ENCODE results near the gene DLG2. TPM values are rescaled to one million over a fixed set of nuclear protein-coding genes. Genes with fewer than 3 reads are reported as not detected.

DLG2 gene
- total and polyA plus RNA-seq, 2 donors (not counting 3 experiments of a cell fraction or from before 2014, with no cell fraction given): 0.15 to 1.1 TPM

DNA sequence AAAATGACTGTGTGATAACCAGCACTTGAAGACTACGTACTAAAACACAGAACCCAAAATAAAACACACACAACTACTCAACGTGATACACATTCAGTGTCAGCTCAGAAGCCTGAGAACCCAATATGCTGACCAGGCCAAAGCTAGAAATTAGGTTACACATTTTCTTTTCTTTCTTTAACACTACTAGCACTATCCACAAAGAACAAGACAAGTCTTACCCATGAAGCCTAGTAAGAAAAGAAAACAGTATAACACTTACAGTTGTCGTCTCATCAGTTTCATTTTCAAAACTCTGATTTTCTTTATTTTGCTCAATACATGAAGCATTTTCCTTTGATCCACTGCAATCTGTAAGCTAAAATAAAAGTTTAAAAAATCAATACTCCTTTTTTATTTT is 472.9 kb downstream of the DLG2 start:
- no peaks in the 10 kb centered on the region for H3K36me3 ChIP-seq (ENCODE audit: control insufficient read depth in 2 of 2, extremely low read depth in 1 of 2, insufficient read depth in 2 of 2, low read length in 2 of 2)
- POLR2A ChIA-PET: no interaction called here

More for the DNA sequence above, 472.9 kb downstream of the DLG2 start:
- no peak for DNase-seq (ENCODE audit: low read depth, low spot score)
- no peak overlapping the region for H3K4me3 ChIP-seq (replicated peaks in 1 of 3; ENCODE audit: insufficient read depth in 1 of 3, low read depth in 1 of 3, low read length in 3 of 3)
- CTCF ChIA-PET: no interaction called here
- no TSS peak for BruUV-seq (replicated peaks)
- no peaks in the 10 kb centered on the region for H4K20me1 ChIP-seq (replicated peaks; ENCODE audit: control insufficient read depth, extremely low read depth, insufficient read depth, low read length)
- TF ChIP-seq FOS (IDR thresholded peaks at IDR 0.05; ENCODE audit: borderline replicate concordance, insufficient read depth, low read length) (no peak), MYC (IDR thresholded peaks at IDR 0.05; ENCODE audit: low read depth, low read length) (no peak), MAX (IDR thresholded peaks at IDR 0.05; ENCODE audit: insufficient read depth, insufficient read length) (no peak), JUN (IDR thresholded peaks at IDR 0.05; ENCODE audit: borderline replicate concordance, insufficient read depth, insufficient read length, low read depth) (no peak), CTCF (IDR thresholded peaks at IDR 0.05; ENCODE audit: extremely low read depth in 1 of 2, insufficient read depth in 1 of 2, low read depth in 1 of 2, low read length in 2 of 2) (no peak), POLR2A (IDR thresholded peaks at IDR 0.05; ENCODE audit: low read depth, low read length) (no peak), POLR2AphosphoS5 (IDR thresholded peaks at IDR 0.05; ENCODE audit: insufficient read depth, low read depth, low read length) (no peak), EZH2 (IDR thresholded peaks at IDR 0.05; ENCODE audit: borderline replicate concordance, low read depth, low read length, severe bottlenecking) (no peak), GATA2 (IDR thresholded peaks at IDR 0.05; ENCODE audit: insufficient read depth, insufficient read length, low read depth, low read length) (no peak)
- H3K9ac ChIP-seq (replicated peaks; ENCODE audit: extremely low read depth, insufficient read depth, low read length): no peak overlapping the region
- H3K27me3 ChIP-seq (ENCODE audit: control insufficient read depth in 2 of 2, insufficient read depth in 2 of 2, low read length in 2 of 2): no peaks in the 10 kb centered on the region
- dilution Hi-C loops (cut with MboI; ENCODE audit: extremely low pct_ligation_motif_present, low sequenced_read_pairs): no loop called here
- H3K79me2 ChIP-seq (ENCODE audit: control insufficient read depth, insufficient read depth, low read length): no peaks in the 10 kb centered on the region
- H2AFZ ChIP-seq (ENCODE audit: low read depth, low read length): no peak overlapping the region
- H3K9me1 ChIP-seq (replicated peaks; ENCODE audit: control insufficient read depth, extremely low read depth, insufficient read depth, low read length): no peaks in the 10 kb centered on the region
- no peak for FAIRE-seq
- intact Hi-C loops (cut with micrococcal nuclease): no loop called here
- H3K4me1 ChIP-seq (ENCODE audit: control insufficient read depth, extremely low read depth, insufficient read depth, low read length): no peaks in the 10 kb centered on the region
- no peak overlapping the region for H3K4me2 ChIP-seq (ENCODE audit: insufficient read depth, low read length)
- no peak overlapping the region for H3K27ac ChIP-seq (ENCODE audit: insufficient read depth, low read depth, low read length)
- H3K9me3 ChIP-seq (replicated peaks; ENCODE audit: control insufficient read depth, insufficient read depth, low read length): peaks cover 2% of the 10 kb centered on the region
